Stomach (tissue), 4 donors: ENCODE results near the gene LTV1.

ENCODE experiments used
- CTCF ChIP-seq, 7 experiments: fragments of 450-650 bp in 4 of 7; fragments of 200-600 bp in 3 of 7; sonication (generic) in 3 of 7; IDR thresholded peaks; one replicate each; pipeline ENCODE4 v1.5.1; 2016 to 2019; ENCODE audit warnings: antibody characterized with exemption in 7 of 7, control low read depth in 2 of 7, mild to moderate bottlenecking in 1 of 7
- POLR2A ChIP-seq, 4 donors: fragments of 450-650 bp; IDR thresholded peaks; one replicate each; pipeline ENCODE4 v1.6.1; 2016; ENCODE audit warnings: antibody characterized with exemption in 4 of 4, control low read depth in 2 of 4, mild to moderate bottlenecking in 1 of 4, moderate library complexity in 1 of 4

- TF ChIP-seq CTCF (IDR thresholded peaks at IDR 0.05) (no peak), POLR2A (IDR thresholded peaks at IDR 0.05) (no peak)
These were observed 1.9 kb downstream of the LTV1 start for GRCh38 chr6:143845033-143845432.
